Neuronal stem cell (in vitro differentiated cells): ENCODE data around the gene RAB37.

Experiments used
- DNase-seq: peaks from one replicate; pipeline ENCODE4 v3.0.0-alpha.2; 2013; ENCODE audit warnings: low spot score
- H2AFZ ChIP-seq: one replicate; pipeline ENCODE4 v1.6.1; 2013; ENCODE audit warnings: mild to moderate bottlenecking, low read length, inconsistent platforms
- H2AK5ac ChIP-seq: 2 replicates; pipeline ENCODE4 v1.6.1; 2013; ENCODE audit warnings: low read depth, mild to moderate bottlenecking, inconsistent platforms, low read length, moderate library complexity, mixed read lengths
- H2BK120ac ChIP-seq: 2 replicates; pipeline ENCODE4 v1.6.1; 2013; ENCODE audit warnings: low read depth, mild to moderate bottlenecking, inconsistent platforms, low read length, moderate library complexity, mixed read lengths
- H2BK12ac ChIP-seq: one replicate; pipeline ENCODE4 v1.6.1; 2013; ENCODE audit warnings: low read length, inconsistent platforms
- H2BK15ac ChIP-seq: 2 replicates; pipeline ENCODE4 v1.6.1; 2013; ENCODE audit warnings: mild to moderate bottlenecking, low read length, inconsistent platforms, mixed read lengths
- H2BK5ac ChIP-seq: one replicate; pipeline ENCODE4 v1.6.1; 2013; ENCODE audit warnings: inconsistent platforms, mild to moderate bottlenecking, low read length, moderate library complexity
- H3K14ac ChIP-seq: one replicate; pipeline ENCODE4 v1.6.1; 2013; ENCODE audit warnings: low read length, inconsistent platforms
- H3K18ac ChIP-seq: 2 replicates; pipeline ENCODE4 v1.6.1; 2013; ENCODE audit warnings: low read length, inconsistent platforms
- H3K23ac ChIP-seq: 2 replicates; pipeline ENCODE4 v1.6.1; 2013; ENCODE audit warnings: low read depth, mild to moderate bottlenecking, mixed read lengths, low read length, inconsistent platforms; ENCODE audit not compliant: poor library complexity
- H3K27ac ChIP-seq: replicated peaks from 3 replicates; pipeline ENCODE4 v1.5.1; 2013; ENCODE audit warnings: low read length, inconsistent platforms
- H3K27me3 ChIP-seq, 3 experiments: 2 replicates each; pipeline ENCODE4 v1.6.1; 2013; ENCODE audit warnings: low read length in 3 of 3, mild to moderate bottlenecking in 2 of 3, inconsistent platforms in 1 of 3, low read depth in 1 of 3, mixed read lengths in 1 of 3, moderate library complexity in 1 of 3; ENCODE audit not compliant: control insufficient read depth in 3 of 3, insufficient read depth in 3 of 3
- H3K36me3 ChIP-seq, 2 donors: replicated peaks in 1 of 2; 2 replicates each; pipeline ENCODE4 v1.6.1; 2013; ENCODE audit warnings: low read length in 2 of 2; ENCODE audit not compliant: control insufficient read depth in 2 of 2, insufficient read depth in 2 of 2
- H3K4ac ChIP-seq: 2 replicates; pipeline ENCODE4 v1.6.1; 2013; ENCODE audit warnings: inconsistent platforms, mild to moderate bottlenecking, low read length, moderate library complexity
- H3K4me1 ChIP-seq, 2 donors: 1 replicate in 1 of 2; 2 replicates in 1 of 2; pipeline ENCODE4 v1.6.1; 2013; ENCODE audit warnings: low read length in 2 of 2, low read depth in 1 of 2; ENCODE audit not compliant: control insufficient read depth in 2 of 2, insufficient read depth in 1 of 2
- H3K4me2 ChIP-seq: one replicate; pipeline ENCODE4 v1.6.1; 2013; ENCODE audit warnings: mild to moderate bottlenecking, low read length, inconsistent platforms; ENCODE audit not compliant: insufficient read depth, poor library complexity, severe bottlenecking
- H3K4me3 ChIP-seq, 2 donors: 2 replicates each; pipeline ENCODE4 v1.5.1; 2013; ENCODE audit warnings: low read length in 2 of 2, mild to moderate bottlenecking in 2 of 2, inconsistent platforms in 1 of 2, moderate library complexity in 1 of 2
- H3K79me1 ChIP-seq: one replicate; pipeline ENCODE4 v1.6.1; 2013; ENCODE audit warnings: low read depth, mild to moderate bottlenecking, inconsistent platforms, low read length, moderate library complexity
- H3K9ac ChIP-seq: one replicate; pipeline ENCODE4 v1.6.1; 2013; ENCODE audit warnings: mild to moderate bottlenecking, low read depth, low read length, inconsistent platforms; ENCODE audit not compliant: poor library complexity
- H3K9me3 ChIP-seq, 2 donors: replicated peaks in 1 of 2; 2 replicates each; pipeline versions ENCODE3 to v1.6.1; 2013; ENCODE audit warnings: low read length in 2 of 2, mild to moderate bottlenecking in 2 of 2, inconsistent platforms in 1 of 2, low read depth in 1 of 2, mixed read lengths in 1 of 2, moderate library complexity in 1 of 2; ENCODE audit not compliant: control insufficient read depth in 2 of 2, insufficient read depth in 1 of 2
- H4K8ac ChIP-seq: one replicate; pipeline ENCODE4 v1.6.1; 2013; ENCODE audit warnings: low read depth, mild to moderate bottlenecking, inconsistent platforms, low read length, moderate library complexity
- H4K91ac ChIP-seq: one replicate; pipeline ENCODE4 v1.6.1; 2013; ENCODE audit warnings: low read length, low read depth, mild to moderate bottlenecking, inconsistent platforms; ENCODE audit not compliant: poor library complexity
- WGBS, 2 donors: extraction: QIAGEN DNeasy Blood & Tissue Kit; methylation state at CpG; one replicate each; pipeline ENCODE4 v1.1.7; 2013; ENCODE audit warnings: missing lambda C conversion rate in 2 of 2, mixed read lengths in 1 of 2; ENCODE audit not compliant: insufficient read length in 2 of 2, insufficient replicate concordance in 1 of 2; ENCODE audit errors: extremely low coverage in 2 of 2; 5-methylcytosine and 5-hydroxymethylcytosine counted together

The RAB37 gene

GRCh38 chr17:74733365-74734122 is 3.5 kb upstream of the RAB37 start:
- no peak for DNase-seq
- Histone ChIP-seq H2BK12ac (no peak overlapping the region), H3K9ac (no peak overlapping the region), H3K4ac (peak overlapping the region; percentile 79), H3K4me2 (no peak overlapping the region), H4K8ac (no peak overlapping the region), H2AFZ (no peak overlapping the region), H3K18ac (no peak overlapping the region), H2AK5ac (peak overlapping the region; percentile 24), H3K79me1 (peaks cover 2% of the 10 kb centered on the region), H3K36me3 (no peaks in the 10 kb centered on the region), H3K4me3 (peak overlapping the region in 1 of 2 donors; percentile 62), H3K4me1 (peaks cover 8 to 10% of the 10 kb centered on the region in 2 donors), H3K14ac (no peak overlapping the region), H4K91ac (peak overlapping the region; percentile 58), H3K27ac (no peak overlapping the region), H2BK15ac (no peak overlapping the region), H3K23ac (peak overlapping the region; percentile 4), H3K27me3 (peaks cover 0 to 50% (median 43%) of the 10 kb centered on the region in 3 experiments), H2BK120ac (no peak overlapping the region), H3K9me3 (peaks cover 0 to under 1% of the 10 kb centered on the region in 2 donors), H2BK5ac (peak overlapping the region; percentile 0)
- no CpG with 5 or more reads among the region's 9 CpGs for WGBS, 2 donors

GRCh38 chr17:74734256-74734655 is 2.8 kb upstream of the RAB37 start:
- no peak overlapping the region for H2BK120ac ChIP-seq
- H3K27ac ChIP-seq, result no peak overlapping the region
- H2BK5ac ChIP-seq, result peak overlapping the region; percentile 0
- H4K8ac ChIP-seq, result no peak overlapping the region
- H2BK12ac ChIP-seq, result no peak overlapping the region
- no peak overlapping the region for H4K91ac ChIP-seq
- no peak overlapping the region for H3K23ac ChIP-seq
- H3K4me1 ChIP-seq, result peaks cover 8 to 10% of the 10 kb centered on the region in 2 donors
- no peak overlapping the region for H3K18ac ChIP-seq
- H3K27me3 ChIP-seq, result peaks cover 0 to 57% (median 46%) of the 10 kb centered on the region in 3 experiments
- no peak overlapping the region for H2AK5ac ChIP-seq
- no peak overlapping the region for H3K4ac ChIP-seq
- no peaks in the 10 kb centered on the region for H3K36me3 ChIP-seq
- no peak overlapping the region for H2AFZ ChIP-seq
- no peak overlapping the region for H3K4me2 ChIP-seq
- peaks cover 2% of the 10 kb centered on the region for H3K79me1 ChIP-seq
- no peak overlapping the region for H2BK15ac ChIP-seq
- H3K9ac ChIP-seq, result no peak overlapping the region
- no peak for DNase-seq
- no peak overlapping the region for H3K4me3 ChIP-seq
- no peaks in the 10 kb centered on the region for H3K9me3 ChIP-seq
- H3K14ac ChIP-seq, result no peak overlapping the region
- no CpG with 5 or more reads among the region's 3 CpGs for WGBS, 2 donors

- Histone ChIP-seq H3K9ac (peak overlapping the region; percentile 30), H2BK15ac (no peak overlapping the region), H3K9me3 (no peaks in the 10 kb centered on the region), H3K4me1 (peaks cover 8 to 16% of the 10 kb centered on the region in 2 donors), H3K27ac (no peak overlapping the region), H2BK5ac (no peak overlapping the region), H2BK120ac (no peak overlapping the region), H3K27me3 (peaks cover 0 to 60% (median 47%) of the 10 kb centered on the region in 3 experiments), H2AFZ (peak overlapping the region; percentile 76), H2AK5ac (no peak overlapping the region), H3K4ac (no peak overlapping the region), H3K14ac (no peak overlapping the region), H3K4me3 (peak overlapping the region in 1 of 2 donors; percentile 70), H3K79me1 (peaks cover under 1% of the 10 kb centered on the region), H2BK12ac (no peak overlapping the region), H3K23ac (peak overlapping the region; percentile 92), H3K36me3 (no peaks in the 10 kb centered on the region), H4K8ac (no peak overlapping the region), H3K4me2 (peak overlapping the region; percentile 93), H3K18ac (peak overlapping the region; percentile 84), H4K91ac (no peak overlapping the region)
- WGBS, 2 donors, result no CpG with 5 or more reads among the region's 38 CpGs
- no peak for DNase-seq
Observed at GRCh38 chr17:74737299-74738050, 419 bp downstream of the RAB37 start.
